Stimulated activated CD4-positive, alpha-beta T cell treated with anti-CD3 and anti-CD28 coated beads, Interleukin-12 subunit alpha, Interleukin-12 subunit beta, amount 100 ng/mL, for 48 hours (primary cell): ENCODE results near the gene GAK.

Experiments
- DNase-seq, 3 donors: peaks; one replicate each; pipeline ENCODE4 v3.0.0-alpha.2; 2020; ENCODE audit warnings: low read depth in 2 of 3, low spot score in 1 of 3

The GAK gene

GRCh38 chr4:831483-831805, 100.7 kb downstream of the GAK start:
- no peak for DNase-seq

DNA sequence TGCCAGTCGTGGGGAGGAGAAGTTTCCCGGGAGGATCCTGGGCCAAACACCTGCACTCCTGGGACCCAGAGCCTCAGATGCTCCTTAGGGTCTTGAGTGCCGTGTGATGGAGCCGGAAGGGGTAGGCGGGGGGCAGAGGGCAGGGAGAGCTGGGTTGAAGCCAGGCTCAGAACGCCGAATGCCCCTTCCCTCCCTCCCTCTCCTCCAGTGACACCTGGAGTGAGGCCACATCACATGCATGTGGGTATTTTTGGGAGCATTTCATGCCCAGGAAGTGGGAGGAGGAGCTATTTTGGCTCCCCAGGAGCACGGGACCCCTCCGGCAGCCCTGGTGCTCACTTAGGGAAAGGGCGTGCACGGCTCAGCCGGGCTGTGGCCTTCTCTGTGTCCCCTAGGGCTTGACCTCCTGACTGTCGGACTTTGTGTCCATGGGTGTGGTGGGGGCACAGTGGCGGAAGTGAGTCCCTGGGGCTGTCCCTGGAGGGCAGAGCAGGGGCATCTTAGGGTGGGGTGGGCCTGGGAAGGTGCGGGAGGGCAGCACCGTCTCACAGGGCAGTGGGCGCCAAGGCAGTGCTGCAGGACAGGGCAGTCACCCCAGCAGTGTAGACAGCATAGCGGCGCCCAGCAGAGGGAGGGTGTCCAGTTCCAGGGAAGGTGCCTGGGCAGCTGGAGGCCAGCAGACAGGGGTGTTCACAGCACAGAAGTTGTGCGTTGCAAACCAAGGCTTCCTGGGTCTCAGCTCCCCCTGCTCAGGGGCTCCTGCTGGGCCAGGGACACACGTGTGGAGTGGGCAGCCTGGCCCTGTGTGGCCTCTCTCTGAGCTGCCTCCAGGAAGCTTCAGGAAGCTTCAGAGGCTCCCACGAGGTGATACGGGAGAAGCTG, 101.3 kb downstream of the GAK start:
- DNase-seq = no peak

DNA sequence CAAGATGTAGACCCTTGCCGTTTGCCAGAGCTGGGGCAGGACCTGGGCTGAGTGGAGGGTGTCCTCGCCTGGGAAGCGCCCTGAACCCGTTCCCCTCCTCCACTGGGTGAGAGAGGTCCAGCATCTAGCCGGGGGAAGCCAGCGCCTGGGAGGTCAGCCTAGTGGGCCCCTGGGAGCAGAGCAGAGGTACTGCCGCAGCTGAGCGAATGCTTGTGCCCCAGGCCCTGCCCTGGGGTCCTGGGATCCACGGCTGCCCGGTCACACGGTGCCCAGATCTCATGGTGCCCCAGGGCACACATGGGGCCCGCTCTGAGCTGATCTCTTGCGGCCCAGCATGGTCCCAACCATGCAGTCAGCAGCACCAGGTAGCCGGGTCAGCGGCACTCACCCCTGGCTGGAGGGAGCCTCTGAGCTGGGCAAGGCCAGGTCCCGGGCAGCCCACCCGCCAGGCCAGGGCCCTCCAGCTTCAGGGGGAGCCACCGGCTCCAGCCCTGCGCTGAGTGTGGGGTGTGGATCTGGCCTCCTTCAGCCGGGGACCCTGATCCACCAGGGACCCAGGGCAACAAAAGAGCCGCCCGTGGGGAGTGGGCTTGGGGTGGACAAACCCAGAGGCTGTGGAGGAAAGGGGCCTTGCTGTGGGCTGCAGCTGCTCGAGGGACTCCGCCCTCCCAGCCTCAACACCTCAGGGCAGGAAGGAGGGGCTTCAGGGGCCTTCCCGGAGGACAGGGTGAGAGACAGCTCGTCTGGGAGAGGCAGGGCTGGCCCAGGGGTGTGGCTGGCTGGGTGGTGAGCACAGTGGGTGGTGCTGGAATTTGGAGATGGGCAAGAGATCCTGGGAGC, 102.1 kb downstream of the GAK start:
- DNase-seq = no peak

DNA sequence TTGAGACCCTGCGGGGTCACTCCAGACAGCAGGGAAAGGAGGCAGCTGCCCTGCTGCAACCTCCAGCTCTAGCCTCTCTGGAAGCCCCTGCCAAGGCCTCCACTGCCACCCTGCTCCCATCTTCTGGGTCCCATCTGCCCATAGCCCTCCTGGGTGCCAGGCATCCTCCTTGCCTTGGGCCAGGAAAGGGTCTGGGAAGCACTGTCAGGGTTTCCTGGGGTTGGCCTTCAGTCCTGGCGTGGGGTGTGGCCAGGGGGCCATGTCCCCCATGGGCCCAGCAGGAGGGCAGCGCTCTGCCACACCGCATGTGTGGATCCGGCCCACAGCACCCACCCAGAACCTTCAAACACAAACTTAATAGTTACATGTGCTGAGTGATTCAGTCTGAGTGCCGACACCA, 102.8 kb downstream of the GAK start:
- no peak for DNase-seq

GRCh38 chr4:828641-829271, 103.4 kb downstream of the GAK start:
- DNase-seq = no peak

DNA sequence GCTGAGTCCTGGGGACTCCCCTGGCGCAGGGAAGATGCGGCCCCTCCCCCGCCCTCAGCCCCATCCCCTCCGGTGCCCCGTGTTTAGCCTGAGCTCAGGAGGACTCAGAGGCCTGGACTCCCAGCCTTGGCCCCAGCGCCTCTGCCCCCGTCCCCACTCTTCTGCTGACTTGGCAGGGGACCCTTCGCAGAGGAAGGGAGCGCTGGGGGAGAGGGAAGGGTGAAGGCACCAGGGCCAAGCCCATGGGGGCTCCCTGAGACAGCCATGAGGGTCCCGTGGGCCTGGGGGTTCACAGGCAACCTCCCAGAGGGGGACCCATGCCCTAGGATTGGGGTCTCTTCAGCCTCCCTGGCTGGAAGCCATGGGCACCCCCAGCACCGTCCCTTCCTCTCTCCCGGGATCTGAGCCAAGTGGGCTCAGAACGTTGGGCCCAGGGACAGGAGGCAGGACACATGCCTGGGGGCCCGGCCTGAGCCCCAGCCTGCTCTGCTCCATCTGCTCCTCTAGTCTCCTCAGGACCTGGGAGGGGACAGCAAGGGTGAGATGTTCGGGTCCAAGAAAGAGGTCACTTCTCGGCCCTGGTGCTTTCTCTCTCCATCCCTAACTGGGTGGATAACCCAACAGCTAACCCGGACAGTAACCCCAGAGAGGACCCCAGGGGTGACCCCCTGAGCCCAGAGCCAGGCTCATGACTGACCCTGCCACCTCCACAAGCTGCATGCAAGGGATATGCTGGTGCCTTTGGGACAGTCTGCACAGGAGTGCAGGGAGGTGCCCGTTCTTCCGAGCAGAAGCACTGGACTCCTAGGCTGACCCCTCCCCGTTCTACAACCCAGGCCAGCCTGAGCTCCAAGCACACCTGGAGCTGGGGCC, 104.7 kb downstream of the GAK start:
- DNase-seq = no peak

- no peak for DNase-seq
These were observed 105.5 kb downstream of the GAK start for GRCh38 chr4:826508-827208.

- no peak for DNase-seq
These were observed 106.2 kb downstream of the GAK start, which contains the start of gene CPLX1 for GRCh38 chr4:825971-826330. Gene CPLX1, minus strand, starts transcription at chr4:826129. Its CDS starts 1,607 bp downstream, at chr4:824522.

- no peak for DNase-seq
These were observed 106.8 kb downstream of the GAK start for GRCh38 chr4:825063-825970.

GRCh38 chr4:824461-825062, 107.6 kb downstream of the GAK start:
- DNase-seq = no peak

GRCh38 chr4:823761-824460, 108.2 kb downstream of the GAK start:
- no peak for DNase-seq

DNA sequence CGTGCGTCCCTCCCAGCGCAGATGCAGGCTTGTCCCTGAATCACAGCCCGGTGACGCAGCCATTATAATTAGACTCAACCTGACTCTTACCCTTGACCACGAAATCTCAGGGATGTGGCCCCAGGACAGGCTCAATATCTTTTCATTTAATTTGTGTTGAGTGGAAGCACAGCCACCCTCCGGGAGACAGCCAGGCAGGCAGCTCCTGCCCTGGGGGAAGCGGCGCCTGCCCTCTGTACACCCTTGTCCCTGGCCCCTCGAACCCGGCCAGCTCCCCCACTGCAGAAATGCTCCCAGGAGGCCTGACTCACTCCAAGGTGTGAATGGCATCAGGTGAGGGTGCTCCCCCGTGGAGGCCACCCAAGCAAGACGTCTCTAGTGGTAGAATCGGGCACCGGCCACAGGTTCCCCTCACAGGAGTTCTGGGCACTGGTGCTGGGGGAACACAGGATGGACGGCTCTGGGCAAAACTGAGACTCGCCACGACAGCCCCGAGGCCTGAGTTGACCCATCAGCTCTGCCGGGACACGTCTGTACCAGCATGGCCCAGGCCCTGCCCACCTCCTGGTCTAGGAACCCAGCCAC, 108.8 kb downstream of the GAK start:
- DNase-seq = no peak

DNA sequence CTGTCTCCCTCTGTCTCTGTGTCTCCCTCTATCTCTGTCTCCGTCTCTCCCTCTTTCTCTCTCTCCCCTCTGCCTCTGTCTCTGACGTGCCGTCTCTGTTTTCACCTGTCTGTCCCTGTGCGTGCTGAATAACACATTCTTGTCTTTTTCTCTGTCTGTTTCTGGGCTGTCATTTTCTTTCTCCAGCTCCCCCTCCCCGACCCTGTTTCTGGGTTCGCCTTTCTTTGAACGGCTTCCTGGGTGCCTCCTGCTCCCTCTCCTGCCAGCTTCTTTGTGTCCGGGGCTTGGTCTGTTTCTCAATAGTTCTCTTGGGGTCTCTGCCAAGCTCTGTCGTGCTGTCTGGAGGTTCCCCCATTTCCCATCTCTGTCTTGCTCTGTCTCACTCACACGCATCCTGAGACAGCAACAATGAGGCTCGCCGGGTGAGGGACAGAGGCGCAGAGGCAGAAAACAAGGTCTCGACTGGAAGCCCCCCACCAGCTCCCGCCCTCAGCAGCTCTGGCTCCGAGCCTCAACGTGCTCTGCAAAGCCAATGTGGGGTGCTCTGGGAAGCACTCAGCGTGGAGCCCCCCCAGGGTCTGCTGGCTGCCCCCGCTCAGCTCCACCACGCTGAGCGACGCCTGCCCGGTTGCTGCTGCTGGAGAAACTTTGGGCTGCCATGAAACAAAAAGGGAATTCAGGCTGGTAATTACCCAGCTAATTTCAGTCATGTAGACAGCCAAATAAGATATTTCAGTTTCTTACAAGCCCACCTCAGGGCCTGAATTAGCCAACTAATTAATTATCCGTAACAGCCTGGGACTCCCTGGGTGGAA, 109.5 kb downstream of the GAK start:
- DNase-seq = no peak

DNA sequence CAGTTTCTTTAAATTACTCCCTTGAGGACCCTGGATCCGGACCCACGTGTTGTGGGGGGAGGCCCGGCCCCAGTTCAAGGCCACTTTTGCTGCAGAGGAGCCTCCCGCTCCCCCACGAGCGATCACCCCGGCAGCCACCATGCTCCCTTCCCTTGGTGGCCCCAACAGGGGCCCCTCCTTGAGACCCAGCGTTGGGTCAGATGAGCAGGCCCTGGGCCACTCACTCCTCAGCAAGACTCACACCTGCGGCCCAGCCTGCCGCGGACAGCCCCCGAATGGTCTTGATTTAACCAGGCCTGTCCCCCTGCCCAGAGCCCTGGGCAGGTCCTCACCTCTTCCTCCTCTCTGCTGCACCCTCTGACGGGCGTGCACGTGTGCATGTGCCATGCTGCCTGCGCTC, 110.5 kb downstream of the GAK start:
- DNase-seq = no peak

DNA sequence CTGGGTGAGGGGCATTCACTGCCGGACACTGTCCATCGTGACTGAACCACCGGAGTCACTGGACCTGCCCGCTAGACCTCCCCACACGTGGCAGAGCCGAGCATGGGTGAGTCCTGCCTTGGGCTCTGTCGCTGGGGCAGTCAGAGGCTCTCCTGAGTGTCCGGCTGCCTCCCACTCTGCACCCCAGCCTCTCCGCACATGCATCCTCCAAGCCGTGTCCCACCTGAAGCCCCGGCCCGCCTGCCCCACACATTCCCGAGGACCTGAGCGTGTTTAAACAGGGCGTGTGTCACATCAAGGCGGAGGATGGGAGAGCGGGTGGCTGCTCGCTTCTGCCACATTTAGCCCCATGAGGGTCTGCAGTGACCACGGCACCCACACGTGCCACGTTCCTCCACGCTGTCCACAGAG, 110.9 kb downstream of the GAK start:
- no peak for DNase-seq

DNA sequence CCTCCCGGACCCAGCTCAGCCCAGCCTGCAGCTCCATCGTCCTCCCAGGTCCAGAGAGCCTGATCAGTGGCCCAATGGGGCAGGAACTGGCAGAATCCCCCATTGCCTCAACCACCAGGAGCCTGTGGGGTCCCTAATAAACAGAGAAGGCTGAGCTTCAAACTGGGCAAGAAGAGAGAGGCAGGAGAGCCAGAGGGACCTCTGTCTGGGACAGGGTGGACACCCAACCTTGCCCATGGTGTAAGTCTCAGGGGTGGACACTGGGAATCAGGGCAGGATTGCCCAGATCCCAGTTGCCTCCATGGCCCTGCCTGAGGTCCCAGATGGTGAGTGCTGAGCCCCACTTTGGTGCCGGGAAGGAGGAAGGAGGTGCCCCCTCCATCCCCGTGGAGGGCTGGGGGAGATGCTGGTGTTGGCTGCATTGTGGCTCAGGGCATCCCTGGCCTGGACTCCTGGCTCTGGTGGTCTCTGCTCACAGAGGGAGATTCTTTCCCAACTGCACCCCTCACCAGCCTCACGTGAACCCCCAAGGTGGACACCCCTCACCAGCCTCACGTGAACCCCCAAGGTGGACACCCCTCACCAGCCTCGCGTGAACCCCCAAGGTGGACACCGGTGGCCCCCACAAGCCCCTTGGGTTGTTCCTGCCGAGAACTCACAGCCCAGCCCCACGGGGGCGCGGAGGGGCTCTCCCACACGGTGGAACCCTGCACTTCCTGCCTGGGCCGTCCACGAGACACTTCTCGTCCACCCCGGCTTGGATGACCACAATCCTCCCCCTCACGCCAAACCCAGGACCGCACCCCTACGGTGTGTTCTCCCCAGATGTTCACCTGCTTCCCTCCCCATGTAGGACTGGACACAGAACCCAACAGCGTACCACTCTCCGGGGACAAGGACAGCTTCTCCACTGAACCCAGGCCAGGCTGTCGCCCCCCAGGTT, 111.6 kb downstream of the GAK start:
- DNase-seq = no peak
